ENCODE data around the gene FDX1. TPM values are rescaled to one million over a fixed set of nuclear protein-coding genes. Genes with fewer than 3 reads are reported as not detected.

The FDX1 gene
- total RNA-seq, 1 donor from 2014 or later, result 16.4 TPM

DNA sequence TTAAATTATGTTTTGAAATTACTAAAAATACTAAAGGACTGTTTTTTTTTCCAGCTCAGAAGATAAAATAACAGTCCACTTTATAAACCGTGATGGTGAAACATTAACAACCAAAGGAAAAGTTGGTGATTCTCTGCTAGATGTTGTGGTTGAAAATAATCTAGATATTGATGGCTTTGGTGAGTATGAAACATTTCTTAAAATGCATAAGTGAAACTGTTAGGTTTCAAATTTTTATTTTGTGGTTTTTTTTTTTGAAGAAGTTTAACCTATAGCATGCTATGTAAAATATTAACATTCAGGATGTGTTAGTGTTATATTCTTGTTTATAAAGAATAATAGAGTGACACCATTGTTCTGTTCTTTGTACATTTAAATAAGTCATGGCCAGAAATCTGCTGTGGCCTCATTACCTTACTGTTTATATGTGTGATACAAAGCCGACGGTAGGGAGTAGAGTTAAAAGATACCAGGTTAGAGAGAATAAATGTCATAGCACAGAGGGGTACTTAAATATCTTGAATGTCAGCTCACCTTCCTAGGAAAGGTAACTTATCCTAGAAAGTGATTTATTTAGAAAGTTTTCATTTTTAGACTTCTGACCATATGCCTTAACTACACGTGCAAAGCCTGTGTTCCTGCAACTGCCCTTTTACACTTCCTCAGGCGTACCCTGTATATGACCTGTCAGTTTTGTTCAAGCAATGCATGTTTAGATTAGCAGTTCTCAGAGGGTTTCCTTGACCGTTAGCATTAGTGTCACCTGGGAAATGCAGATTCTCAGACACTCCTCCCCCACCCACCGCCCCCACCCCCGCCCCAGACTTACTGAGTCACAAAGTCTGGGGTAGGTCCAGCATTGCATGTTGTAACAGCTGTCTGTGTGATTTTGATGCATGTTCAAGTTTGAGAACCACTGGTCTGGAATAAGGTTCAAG lies 6.3 kb downstream of the FDX1 start:
- Mint-ChIP-seq H3K27me3 (no peaks in the 10 kb centered on the region), H3K9me3 (peaks cover 1% of the 10 kb centered on the region), H3K27ac (no peak overlapping the region), H3K36me3 (ENCODE audit: low read depth) (peaks cover 44% of the 10 kb centered on the region), H3K4me1 (peaks cover 49% of the 10 kb centered on the region), H3K4me3 (no peak overlapping the region)
- DNase-seq, result no peak
- intact Hi-C loops (cut with micrococcal nuclease), result loop anchor here (10.0 kb wide), 1 partner anchor 341 kb away; the partner anchor contains the start of gene ZC3H12C

DNA sequence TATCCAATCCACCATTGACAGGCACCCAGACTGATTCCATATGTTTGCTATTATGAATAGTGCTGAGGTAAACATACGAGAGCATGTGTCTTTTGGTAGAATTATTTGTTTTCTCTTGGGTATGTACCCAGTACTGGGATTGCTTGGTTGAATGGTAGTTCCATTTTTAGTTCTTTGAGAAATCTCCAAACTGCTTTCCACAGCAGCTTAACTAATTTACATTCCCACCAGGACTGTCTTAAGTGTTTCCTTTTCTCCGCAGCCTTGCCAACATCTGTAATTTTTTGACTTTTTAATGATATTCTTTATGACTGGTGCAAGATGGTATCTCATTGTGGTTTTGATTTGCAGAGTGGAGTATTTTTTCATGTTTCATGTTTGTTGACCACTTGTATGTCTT lies 8.3 kb downstream of the FDX1 start:
- no peak overlapping the region for H3K27ac Mint-ChIP-seq
- peaks cover 37% of the 10 kb centered on the region for H3K4me1 Mint-ChIP-seq
- H3K27me3 Mint-ChIP-seq, result no peaks in the 10 kb centered on the region
- no peak for DNase-seq
- intact Hi-C loops (cut with micrococcal nuclease), result loop anchor here (10.0 kb wide), 1 partner anchor 343 kb away; the partner anchor contains the start of gene ZC3H12C
- H3K4me3 Mint-ChIP-seq, result no peak overlapping the region
- peaks cover 5% of the 10 kb centered on the region for H3K9me3 Mint-ChIP-seq
- peaks cover 62% of the 10 kb centered on the region for H3K36me3 Mint-ChIP-seq (ENCODE audit: low read depth)

DNA sequence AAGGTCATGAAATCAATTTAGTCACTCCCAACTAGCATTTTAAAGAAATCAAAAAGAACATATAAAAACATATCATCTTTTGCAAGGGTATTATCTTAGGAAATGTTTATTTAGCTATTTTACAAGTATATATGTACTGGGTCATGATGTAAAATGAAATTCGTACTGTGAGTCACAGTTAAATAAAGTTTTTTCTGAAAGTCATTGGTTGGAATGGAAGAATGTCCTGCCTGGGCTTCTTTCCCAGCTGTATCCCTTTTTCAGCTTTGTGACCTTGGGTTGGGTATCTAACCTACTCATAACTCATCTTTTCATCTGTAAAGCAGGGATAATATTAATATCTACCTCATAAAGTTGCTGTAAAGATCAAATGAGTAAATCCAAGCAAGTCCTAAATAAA lies 15.7 kb downstream of the FDX1 start:
- H3K36me3 Mint-ChIP-seq (ENCODE audit: low read depth), result peaks cover 41% of the 10 kb centered on the region
- peaks cover 5% of the 10 kb centered on the region for H3K9me3 Mint-ChIP-seq
- no peak overlapping the region for H3K27ac Mint-ChIP-seq
- no peak for DNase-seq
- no peaks in the 10 kb centered on the region for H3K27me3 Mint-ChIP-seq
- intact Hi-C loops (cut with micrococcal nuclease), result loop anchor here (5.0 kb wide), 1 partner anchor 787 kb away; no protein-coding TSS in a partner anchor
- no peak overlapping the region for H3K4me3 Mint-ChIP-seq
- peaks cover 16% of the 10 kb centered on the region for H3K4me1 Mint-ChIP-seq

DNA sequence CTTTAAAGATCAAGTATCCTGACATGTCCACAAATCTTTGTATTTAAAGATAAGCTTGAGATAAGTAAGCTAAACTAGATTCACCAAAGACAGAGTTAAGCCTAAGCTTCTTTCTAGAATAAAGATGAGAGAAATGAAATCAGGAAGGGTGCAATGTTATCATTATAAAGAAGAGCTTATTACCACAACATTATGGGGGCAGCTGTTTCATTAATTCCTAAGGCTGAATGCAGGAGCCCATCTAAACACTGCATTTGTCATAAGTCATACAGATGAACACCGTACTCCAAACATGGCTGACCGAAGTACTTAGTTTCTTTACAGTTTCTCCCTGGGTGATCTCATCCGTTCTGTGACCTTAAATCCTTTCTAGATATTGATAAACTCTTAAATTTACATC lies 16.3 kb downstream of the FDX1 start:
- no peak overlapping the region for H3K4me3 Mint-ChIP-seq
- intact Hi-C loops (cut with micrococcal nuclease), result loop anchor here (5.0 kb wide), 1 partner anchor 786 kb away; no protein-coding TSS in a partner anchor
- no peak for DNase-seq
- H3K9me3 Mint-ChIP-seq, result peaks cover 3% of the 10 kb centered on the region
- H3K27ac Mint-ChIP-seq, result no peak overlapping the region
- H3K4me1 Mint-ChIP-seq, result peaks cover 14% of the 10 kb centered on the region
- H3K36me3 Mint-ChIP-seq (ENCODE audit: low read depth), result peaks cover 36% of the 10 kb centered on the region
- H3K27me3 Mint-ChIP-seq, result no peaks in the 10 kb centered on the region

DNA sequence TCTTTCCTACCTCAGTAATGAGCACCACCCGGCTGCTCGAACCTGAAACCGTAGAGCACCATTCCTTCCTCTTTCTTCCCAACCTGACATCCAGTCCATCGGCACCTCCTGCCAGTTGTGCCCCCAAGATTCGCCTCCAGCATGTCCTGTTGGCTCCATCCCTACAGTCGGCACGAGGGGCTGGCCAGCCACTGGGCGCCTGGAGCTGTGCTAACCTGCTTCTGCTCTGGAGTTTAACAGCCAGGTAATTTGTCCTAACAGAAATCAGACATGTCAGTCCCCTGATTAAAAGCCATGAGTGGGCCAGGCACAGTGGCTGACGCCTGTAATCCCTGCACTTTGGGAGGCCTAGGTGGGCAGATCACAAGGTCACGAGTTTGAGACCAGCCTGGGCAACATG lies 16.8 kb downstream of the FDX1 start:
- peak overlapping the region; percentile 51 for H3K27ac Mint-ChIP-seq
- peaks cover 36% of the 10 kb centered on the region for H3K36me3 Mint-ChIP-seq (ENCODE audit: low read depth)
- H3K9me3 Mint-ChIP-seq, result no peaks in the 10 kb centered on the region
- H3K4me3 Mint-ChIP-seq, result no peak overlapping the region
- intact Hi-C loops (cut with micrococcal nuclease), result loop anchor here (5.0 kb wide), 1 partner anchor 786 kb away; no protein-coding TSS in a partner anchor
- peaks cover 13% of the 10 kb centered on the region for H3K4me1 Mint-ChIP-seq
- no peaks in the 10 kb centered on the region for H3K27me3 Mint-ChIP-seq
- DNase-seq, result no peak

DNA sequence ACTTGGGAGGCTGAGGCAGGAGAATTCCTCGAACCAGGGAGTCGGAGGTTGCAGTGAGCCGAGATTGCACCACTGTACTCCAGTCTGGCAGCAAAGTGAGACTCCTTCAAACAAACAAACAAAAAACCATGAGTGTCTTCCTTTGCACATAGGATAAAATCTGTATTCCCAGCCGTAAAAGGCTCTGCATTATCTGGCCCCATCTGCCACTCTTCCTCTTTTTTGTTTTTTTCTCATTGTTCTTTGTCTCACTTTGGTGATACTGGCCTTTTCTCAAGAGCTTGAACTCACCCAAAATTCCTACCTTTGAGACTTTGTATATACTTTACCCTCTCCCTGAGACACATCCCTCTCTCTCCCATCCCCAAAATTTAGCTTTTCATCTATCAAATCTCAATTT lies 17.6 kb downstream of the FDX1 start:
- Mint-ChIP-seq H3K9me3 (peaks cover 6% of the 10 kb centered on the region), H3K4me1 (peaks cover 18% of the 10 kb centered on the region), H3K36me3 (ENCODE audit: low read depth) (peaks cover 36% of the 10 kb centered on the region), H3K4me3 (no peak overlapping the region), H3K27ac (no peak overlapping the region), H3K27me3 (no peaks in the 10 kb centered on the region)
- DNase-seq, result no peak
- intact Hi-C loops (cut with micrococcal nuclease), result loop anchor here (5.0 kb wide), 1 partner anchor 785 kb away; no protein-coding TSS in a partner anchor

DNA sequence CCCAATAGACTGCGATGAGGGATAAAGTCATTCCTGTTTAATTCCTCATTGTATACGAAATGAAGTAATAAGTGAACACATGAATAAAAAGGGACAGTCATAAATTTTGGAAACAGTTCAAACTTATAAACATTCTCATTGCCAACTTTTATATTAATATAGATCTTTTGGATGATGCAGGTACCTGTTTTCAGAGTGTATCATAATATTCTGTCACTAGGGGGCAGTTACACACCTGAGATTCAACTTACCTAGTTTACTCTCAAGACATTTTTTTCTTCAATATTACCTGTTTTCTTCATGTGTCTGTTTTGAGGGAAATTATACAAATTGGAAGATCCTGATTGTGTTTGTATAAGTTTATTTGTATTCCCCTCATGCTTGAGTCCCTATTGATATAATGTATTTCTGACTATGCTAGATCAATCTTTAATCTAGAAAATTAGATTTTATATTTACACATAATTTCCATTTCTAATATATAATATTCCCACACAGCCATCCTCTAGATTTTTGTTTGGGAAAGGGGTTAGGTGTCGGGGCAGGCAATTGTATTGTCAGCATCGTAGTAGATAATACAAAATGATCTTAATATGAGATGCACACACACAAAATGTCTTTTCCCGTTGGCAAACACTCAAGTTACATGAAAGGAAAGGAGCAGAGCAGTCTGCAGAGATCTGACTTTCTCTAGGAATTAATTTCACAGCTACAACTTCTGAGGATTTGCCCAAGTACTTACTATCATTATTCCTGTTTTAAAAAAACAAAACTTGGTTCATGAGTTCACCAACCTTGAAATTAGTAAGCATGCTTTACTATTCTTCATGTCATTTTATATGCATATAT lies 18.4 kb downstream of the FDX1 start:
- H3K4me1 Mint-ChIP-seq, result peaks cover 26% of the 10 kb centered on the region
- peaks cover 33% of the 10 kb centered on the region for H3K36me3 Mint-ChIP-seq (ENCODE audit: low read depth)
- no peak overlapping the region for H3K27ac Mint-ChIP-seq
- H3K4me3 Mint-ChIP-seq, result no peak overlapping the region
- DNase-seq, result no peak
- H3K9me3 Mint-ChIP-seq, result peaks cover 8% of the 10 kb centered on the region
- no peaks in the 10 kb centered on the region for H3K27me3 Mint-ChIP-seq
- intact Hi-C loops (cut with micrococcal nuclease), result loop anchor here (5.0 kb wide), 1 partner anchor 784 kb away; no protein-coding TSS in a partner anchor

DNA sequence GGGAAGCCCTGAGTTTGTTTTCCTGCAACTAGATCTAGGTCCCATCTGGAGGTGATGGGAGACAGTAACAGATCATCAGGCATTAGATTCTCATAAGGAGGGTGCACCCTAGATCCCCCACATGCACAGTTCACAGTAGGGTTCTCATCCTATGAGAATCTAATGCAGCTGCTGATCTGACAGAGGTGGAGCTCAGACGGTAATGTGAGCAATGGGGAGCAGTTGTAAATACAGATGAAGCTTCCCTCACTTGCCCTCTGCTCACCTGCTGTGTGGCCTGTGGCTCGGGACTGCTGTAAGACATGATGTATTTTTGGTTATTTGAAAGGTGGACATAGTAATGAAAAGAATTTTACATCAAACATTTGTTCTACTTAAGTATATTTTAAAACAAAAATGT lies 20.5 kb downstream of the FDX1 start:
- Mint-ChIP-seq H3K4me3 (no peak overlapping the region), H3K4me1 (peaks cover 37% of the 10 kb centered on the region), H3K27me3 (no peaks in the 10 kb centered on the region), H3K27ac (no peak overlapping the region), H3K36me3 (ENCODE audit: low read depth) (peaks cover 27% of the 10 kb centered on the region), H3K9me3 (peaks cover 8% of the 10 kb centered on the region)
- intact Hi-C loops (cut with micrococcal nuclease), result loop anchor here (5.0 to 10.0 kb wide), 3 partner anchors 265 to 1075 kb away; partner anchors contain the start of genes ARHGAP20 and POU2AF1
- DNase-seq, result no peak

DNA sequence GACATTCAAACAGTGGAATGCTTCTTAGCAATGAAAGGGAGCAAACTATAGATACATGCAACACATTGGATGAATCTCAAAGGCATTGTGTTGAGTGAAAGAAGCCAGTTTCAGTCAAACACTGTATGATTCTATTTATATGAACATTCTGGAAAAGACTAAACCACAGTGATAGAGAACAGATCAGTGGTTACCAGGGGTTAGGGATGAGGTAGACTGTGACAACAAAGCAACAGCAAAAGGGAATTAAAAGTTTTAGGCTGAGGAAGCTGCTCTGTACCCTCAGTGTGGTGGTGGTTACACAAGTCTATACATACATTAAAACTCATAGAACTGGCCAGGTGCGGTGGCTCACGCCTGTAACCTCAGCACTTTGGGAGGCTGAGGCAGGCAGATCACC lies 23.0 kb downstream of the FDX1 start:
- H3K4me3 Mint-ChIP-seq, result peak overlapping the region; percentile 32
- peaks cover 25% of the 10 kb centered on the region for H3K36me3 Mint-ChIP-seq (ENCODE audit: low read depth)
- peaks cover 8% of the 10 kb centered on the region for H3K9me3 Mint-ChIP-seq
- no peak for DNase-seq
- no peak overlapping the region for H3K27ac Mint-ChIP-seq
- intact Hi-C loops (cut with micrococcal nuclease), result loop anchor here (2.0 to 10.0 kb wide), 4 partner anchors 22 to 1072 kb away; partner anchors contain the start of genes ARHGAP20 and POU2AF1
- H3K27me3 Mint-ChIP-seq, result no peaks in the 10 kb centered on the region
- peaks cover 40% of the 10 kb centered on the region for H3K4me1 Mint-ChIP-seq

DNA sequence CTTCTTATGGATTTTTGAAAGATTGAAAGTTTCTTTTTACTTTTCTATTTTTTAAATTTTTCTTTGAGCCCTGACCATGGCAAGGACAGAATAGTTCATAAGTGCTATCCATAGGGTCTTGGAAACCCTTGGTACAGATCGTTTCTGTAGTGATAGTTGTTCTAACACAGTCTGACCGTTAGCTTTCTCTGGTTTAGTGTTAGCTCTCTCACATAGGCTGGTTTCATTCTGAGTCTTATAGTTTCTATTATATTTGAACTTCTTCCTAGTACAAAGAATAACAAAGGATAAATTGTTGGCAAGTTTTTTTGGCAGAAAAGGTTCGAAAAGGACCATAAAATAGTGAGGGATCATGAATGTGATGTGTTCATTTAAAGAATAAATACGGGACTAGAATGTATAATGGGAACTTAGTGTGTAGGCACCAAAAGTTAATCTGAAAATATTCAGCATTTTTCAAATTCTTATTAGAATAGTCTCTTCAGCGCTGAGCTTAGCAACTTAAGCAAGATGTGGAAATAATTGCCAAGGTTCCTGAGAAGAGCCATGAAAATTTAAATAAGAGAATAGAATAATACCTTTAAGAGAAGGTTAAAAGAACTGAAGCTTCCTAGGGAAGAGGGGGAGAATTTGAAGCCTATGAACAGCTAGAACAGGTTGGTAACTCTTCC lies 24.1 kb downstream of the FDX1 start:
- Mint-ChIP-seq H3K9me3 (peaks cover 8% of the 10 kb centered on the region), H3K36me3 (ENCODE audit: low read depth) (peaks cover 29% of the 10 kb centered on the region), H3K27ac (peak overlapping the region; percentile 43), H3K27me3 (no peaks in the 10 kb centered on the region), H3K4me3 (peak overlapping the region; percentile 47), H3K4me1 (peaks cover 39% of the 10 kb centered on the region)
- intact Hi-C loops (cut with micrococcal nuclease), result loop anchor here (1.0 to 10.0 kb wide), 5 partner anchors 23 to 1071 kb away; partner anchors contain the start of genes ARHGAP20 and POU2AF1
- DNase-seq, result no peak

DNA sequence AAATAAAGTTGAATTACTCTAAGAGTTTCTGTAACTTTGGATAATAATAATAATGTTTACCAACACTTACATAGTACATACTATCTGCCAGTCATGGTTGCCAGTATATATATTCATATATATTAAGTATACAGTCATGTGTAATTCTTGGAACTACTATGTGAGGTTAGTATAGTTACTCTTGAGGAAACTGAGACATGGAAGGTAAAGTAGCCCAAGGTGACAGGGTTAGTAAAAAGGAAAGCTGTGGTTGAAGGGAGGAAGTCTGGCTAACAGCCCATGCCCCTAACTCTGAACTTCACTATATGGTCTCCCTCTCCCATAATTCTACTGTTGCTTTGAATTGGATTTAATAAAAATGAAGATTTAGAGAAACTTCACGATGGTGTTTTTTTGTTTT lies 24.9 kb downstream of the FDX1 start:
- Mint-ChIP-seq H3K4me3 (no peak overlapping the region), H3K4me1 (peaks cover 39% of the 10 kb centered on the region), H3K27ac (no peak overlapping the region), H3K27me3 (no peaks in the 10 kb centered on the region), H3K9me3 (peaks cover 8% of the 10 kb centered on the region), H3K36me3 (ENCODE audit: low read depth) (peaks cover 31% of the 10 kb centered on the region)
- no peak for DNase-seq
- intact Hi-C loops (cut with micrococcal nuclease), result loop anchor here (1.0 to 10.0 kb wide), 4 partner anchors 81 to 1070 kb away; partner anchors contain the start of genes ARHGAP20 and POU2AF1

DNA sequence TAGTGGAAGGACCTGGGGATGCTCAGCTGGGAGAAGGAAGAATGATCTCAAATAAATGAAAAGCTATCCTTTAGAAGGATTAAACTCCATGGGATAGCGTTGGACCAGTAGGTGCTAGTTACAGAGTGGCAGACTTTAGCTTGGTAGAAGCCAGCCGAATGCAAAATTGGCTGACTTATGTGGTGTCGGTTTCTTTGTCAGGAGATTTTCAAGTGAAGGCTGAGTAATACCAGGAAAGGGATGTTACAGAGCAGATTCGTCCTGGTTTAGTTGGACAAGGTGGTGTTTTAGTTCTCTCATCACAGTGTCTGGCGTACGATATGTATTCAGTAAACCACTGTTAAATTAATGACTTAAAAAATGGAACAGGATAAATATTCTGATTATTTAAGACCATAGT lies 26.0 kb downstream of the FDX1 start:
- Mint-ChIP-seq H3K4me3 (peak overlapping the region; percentile 17), H3K27ac (peak overlapping the region; percentile 3), H3K9me3 (peaks cover 8% of the 10 kb centered on the region), H3K36me3 (ENCODE audit: low read depth) (peaks cover 37% of the 10 kb centered on the region), H3K4me1 (peaks cover 39% of the 10 kb centered on the region), H3K27me3 (no peaks in the 10 kb centered on the region)
- peak; percentile 72 for DNase-seq
- intact Hi-C loops (cut with micrococcal nuclease), result loop anchor here (10.0 kb wide), 2 partner anchors 259 to 1069 kb away; partner anchors contain the start of gene ARHGAP20

DNA sequence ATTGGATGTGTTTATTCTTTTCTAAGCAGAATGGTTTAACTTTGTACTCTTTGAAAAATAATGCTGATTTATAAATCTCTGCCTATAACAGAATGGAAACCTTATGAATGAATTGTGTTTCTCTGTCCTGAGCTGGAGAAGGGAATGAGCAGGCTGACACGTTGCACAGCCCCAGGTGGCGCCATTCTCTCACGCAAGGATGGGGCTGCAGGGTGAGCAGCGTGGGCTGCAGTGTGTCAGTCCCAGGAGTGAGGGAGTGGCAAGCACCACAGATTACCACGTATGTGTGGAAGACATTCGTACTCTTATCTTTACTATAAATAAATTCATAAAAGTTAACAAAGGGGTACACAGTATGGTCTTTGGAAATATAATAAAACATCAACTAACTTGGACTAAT lies 33.4 kb downstream of the FDX1 start:
- H3K36me3 Mint-ChIP-seq (ENCODE audit: low read depth), result peaks cover 23% of the 10 kb centered on the region
- no peaks in the 10 kb centered on the region for H3K27me3 Mint-ChIP-seq
- intact Hi-C loops (cut with micrococcal nuclease), result no loop called here
- no peak overlapping the region for H3K27ac Mint-ChIP-seq
- DNase-seq, result peak; percentile 69
- no peaks in the 10 kb centered on the region for H3K9me3 Mint-ChIP-seq
- H3K4me1 Mint-ChIP-seq, result peaks cover 3% of the 10 kb centered on the region
- no peak overlapping the region for H3K4me3 Mint-ChIP-seq

Data from activated CD4-positive, alpha-beta T cell treated with anti-CD3 and anti-CD28 coated beads, Interleukin-2, amount 10 ng/mL, durations not matched to agents 24 days and 14 days (primary cell).